Astrocyte of the cerebellum (primary cell): ENCODE data around the gene FOXP1.

Source experiments
- DNase-seq: peaks from one replicate; pipeline ENCODE4 v3.0.0-alpha.2; 2011; ENCODE audit warnings: low read depth
- H3K4me3 ChIP-seq: 2 replicates; pipeline ENCODE4 v1.5.1; 2011; ENCODE audit warnings: mild to moderate bottlenecking, low read depth, low read length, moderate library complexity
- in situ Hi-C: cut with HindIII; loops from 2 replicates; pipeline ENCODE4 v1.10.0; 2017; ENCODE audit warnings: low sequenced_read_pairs
- TF ChIP-seq, protein P1 (sequence below): IDR thresholded peaks from 2 replicates; pipeline ENCODE4 v1.5.1; 2012; ENCODE audit warnings: low read length, low read depth, moderate library complexity, mild to moderate bottlenecking; ENCODE audit errors: missing control alignments

FOXP1 gene

DNA sequence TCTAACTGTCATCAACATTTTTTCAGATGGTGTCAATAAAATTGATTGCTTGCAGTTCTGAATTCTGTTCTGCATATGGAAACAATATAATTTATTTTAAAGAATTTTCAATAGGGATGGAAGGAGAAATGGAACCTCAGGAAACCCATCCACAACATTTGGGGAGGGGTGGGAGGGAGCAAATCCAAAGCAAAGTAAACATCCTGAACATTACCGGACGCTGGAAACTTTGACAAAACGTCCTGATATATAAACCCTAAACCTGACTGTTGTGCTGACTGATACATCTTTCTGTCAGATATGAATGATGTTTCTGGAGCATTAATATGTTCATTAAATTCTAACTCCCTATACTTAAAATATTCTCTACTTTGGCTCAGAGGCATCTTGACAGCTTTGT, 479.0 kb downstream of the FOXP1 start:
- in situ Hi-C loops = no loop called here
- TF ChIP-seq, protein P1, sequence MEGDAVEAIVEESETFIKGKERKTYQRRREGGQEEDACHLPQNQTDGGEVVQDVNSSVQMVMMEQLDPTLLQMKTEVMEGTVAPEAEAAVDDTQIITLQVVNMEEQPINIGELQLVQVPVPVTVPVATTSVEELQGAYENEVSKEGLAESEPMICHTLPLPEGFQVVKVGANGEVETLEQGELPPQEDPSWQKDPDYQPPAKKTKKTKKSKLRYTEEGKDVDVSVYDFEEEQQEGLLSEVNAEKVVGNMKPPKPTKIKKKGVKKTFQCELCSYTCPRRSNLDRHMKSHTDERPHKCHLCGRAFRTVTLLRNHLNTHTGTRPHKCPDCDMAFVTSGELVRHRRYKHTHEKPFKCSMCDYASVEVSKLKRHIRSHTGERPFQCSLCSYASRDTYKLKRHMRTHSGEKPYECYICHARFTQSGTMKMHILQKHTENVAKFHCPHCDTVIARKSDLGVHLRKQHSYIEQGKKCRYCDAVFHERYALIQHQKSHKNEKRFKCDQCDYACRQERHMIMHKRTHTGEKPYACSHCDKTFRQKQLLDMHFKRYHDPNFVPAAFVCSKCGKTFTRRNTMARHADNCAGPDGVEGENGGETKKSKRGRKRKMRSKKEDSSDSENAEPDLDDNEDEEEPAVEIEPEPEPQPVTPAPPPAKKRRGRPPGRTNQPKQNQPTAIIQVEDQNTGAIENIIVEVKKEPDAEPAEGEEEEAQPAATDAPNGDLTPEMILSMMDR = no peak
- H3K4me3 ChIP-seq = no peak overlapping the region
- DNase-seq = no peak

DNA sequence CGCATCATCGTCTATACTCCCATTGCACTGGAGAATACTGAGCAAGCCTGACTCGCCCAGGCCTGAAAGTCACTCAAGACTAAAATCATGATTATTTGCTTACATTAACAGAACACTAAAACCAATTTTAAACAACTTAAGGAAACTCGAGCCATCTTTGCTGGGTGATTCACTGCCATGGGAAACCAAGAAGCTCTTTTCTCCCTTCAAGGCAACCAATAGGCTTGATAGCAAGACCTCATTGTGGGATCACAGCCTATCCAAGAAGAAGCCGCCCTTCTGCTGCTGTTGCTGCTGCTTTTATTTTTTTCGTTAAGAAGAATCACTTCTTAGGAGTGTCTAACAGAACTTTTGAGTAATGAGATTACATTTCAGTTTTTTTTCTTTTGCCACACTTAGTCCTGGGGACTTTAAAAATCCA, 479.4 kb downstream of the FOXP1 start:
- H3K4me3 ChIP-seq = no peak overlapping the region
- TF ChIP-seq, protein P1 = no peak
- DNase-seq = peak; percentile 52
- in situ Hi-C loops = no loop called here

DNA sequence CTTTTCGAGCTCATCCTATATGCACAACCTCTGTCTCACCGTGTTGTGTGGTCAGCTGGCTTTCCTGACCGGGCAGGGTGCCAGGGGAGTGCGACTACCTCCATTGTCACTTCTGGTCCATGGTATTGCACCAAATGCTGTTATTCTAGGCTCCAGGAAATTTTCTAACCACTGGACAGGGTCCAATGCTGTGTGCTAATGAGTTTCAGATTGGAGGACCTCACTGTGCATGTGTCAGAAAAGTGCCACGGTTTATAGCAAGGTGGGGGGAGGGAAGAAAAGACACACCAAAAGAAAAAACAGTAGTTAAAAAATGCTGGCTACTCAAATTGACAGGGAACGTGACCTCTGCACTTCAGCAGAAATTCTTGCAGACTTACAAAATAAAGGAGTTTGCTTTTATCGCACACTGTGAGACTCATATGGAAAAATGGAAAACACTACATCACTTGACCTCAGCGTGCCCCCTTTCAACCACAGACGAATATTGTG, 480.1 kb downstream of the FOXP1 start:
- in situ Hi-C loops = no loop called here
- TF ChIP-seq, protein P1 = no peak
- H3K4me3 ChIP-seq = no peak overlapping the region
- DNase-seq = peak; percentile 39

DNA sequence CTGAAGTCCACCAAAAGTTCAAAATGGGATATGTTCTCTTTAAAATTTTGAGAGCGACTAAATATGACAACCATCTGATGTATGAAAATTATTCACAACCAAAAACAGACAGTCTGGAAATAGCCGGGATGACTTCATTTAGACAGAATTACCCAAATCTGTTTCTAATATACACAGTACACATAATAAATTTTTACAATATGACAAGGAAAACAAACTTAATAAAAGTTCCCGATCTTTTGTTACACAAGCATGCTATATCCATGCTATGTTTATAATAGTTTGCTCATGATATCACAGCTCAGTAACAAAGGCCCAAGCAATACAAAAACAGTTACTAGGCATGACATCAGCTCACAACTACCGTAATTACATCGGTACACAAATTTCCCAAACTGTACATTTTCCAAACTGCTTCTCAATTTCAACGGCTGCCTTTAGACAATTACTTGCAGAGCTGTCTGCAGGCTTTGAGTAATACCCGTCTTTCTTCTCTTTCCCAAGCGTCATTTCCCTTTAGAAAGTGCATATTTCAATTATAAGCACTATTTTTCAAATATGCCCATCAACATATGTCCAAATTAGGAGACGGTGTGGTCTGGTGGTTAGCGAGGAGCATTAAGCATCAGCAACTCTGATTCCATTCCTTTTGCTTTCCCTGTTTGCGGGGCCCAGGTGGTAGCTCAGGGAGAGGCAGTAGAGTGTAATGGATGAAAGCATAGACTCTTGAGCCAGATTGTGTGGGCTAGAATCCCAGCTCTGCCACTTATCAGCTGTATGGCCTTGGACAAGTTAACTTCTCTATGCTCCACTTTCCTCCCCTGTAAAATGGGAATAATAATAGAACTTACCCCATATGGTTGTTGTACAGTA, 481.2 kb downstream of the FOXP1 start:
- H3K4me3 ChIP-seq = no peak overlapping the region
- TF ChIP-seq, protein P1 = no peak
- DNase-seq = peak; percentile 66
- in situ Hi-C loops = no loop called here

DNA sequence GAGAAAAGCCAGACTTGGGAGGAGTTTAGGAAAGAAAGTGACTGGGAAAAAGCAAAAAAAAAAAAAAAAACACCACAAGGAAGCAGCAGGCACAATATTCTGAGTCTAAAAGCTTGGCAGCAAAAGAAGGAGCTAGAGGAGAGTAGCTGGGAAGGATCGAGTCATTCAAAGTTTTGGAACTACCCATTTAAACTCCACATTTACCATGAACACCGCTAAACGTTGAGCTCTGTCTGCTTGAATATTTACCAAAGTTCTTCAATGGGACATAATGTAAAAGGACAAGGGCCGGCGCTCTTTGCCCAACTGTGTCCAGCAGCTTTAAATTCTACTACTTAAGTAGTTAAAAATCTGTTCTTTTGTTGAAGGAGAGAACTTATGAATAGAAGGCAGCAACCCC, 481.9 kb downstream of the FOXP1 start:
- TF ChIP-seq, protein P1 = no peak
- H3K4me3 ChIP-seq = no peak overlapping the region
- no peak for DNase-seq
- in situ Hi-C loops = no loop called here

DNA sequence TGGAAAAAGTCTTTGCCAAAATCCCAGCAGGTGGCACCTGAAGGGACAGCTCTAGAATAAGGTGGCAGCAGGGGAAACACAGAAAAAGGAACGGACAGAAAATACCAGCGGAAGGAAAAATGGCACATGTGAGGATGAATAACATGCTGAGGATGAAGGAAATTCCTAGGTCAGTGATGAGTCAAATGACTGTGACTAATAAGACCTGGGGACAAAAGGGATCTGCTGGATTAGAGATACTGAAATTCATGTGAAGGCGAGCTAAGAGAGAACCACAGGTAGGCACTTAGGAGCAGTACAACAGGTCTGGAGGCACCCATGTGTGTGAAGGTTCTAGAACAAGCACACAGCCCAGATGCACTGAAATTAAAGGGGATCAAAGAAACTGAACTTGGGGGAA, 482.5 kb downstream of the FOXP1 start:
- DNase-seq = no peak
- TF ChIP-seq, protein P1 = no peak
- in situ Hi-C loops = no loop called here
- no peak overlapping the region for H3K4me3 ChIP-seq
